H9 (cell line): Measurements from ENCODE around the gene HEPHL1. TPM values are rescaled to one million over a fixed set of nuclear protein-coding genes. Genes with fewer than 3 reads are reported as not detected.

Source experiments
- DNase-seq: peaks from one replicate; pipeline ENCODE4 v3.0.0-alpha.2; 2017
- H2AFZ ChIP-seq: one replicate; pipeline ENCODE4 v1.6.1; 2013; ENCODE audit warnings: mild to moderate bottlenecking, low read length, control low read depth, moderate library complexity
- H2AK5ac ChIP-seq: 2 replicates; pipeline ENCODE4 v1.6.1; 2013; ENCODE audit warnings: low read length, control low read depth, mixed read lengths; ENCODE audit not compliant: insufficient read length
- H2BK120ac ChIP-seq: one replicate; pipeline ENCODE4 v1.6.1; 2013; ENCODE audit warnings: low read depth, mild to moderate bottlenecking, low read length, control low read depth, inconsistent platforms; ENCODE audit not compliant: poor library complexity, severe bottlenecking
- H2BK12ac ChIP-seq: 2 replicates; pipeline ENCODE4 v1.6.1; 2013; ENCODE audit warnings: low read length, control low read depth, mixed read lengths, low read depth; ENCODE audit not compliant: insufficient read length
- H2BK15ac ChIP-seq: 2 replicates; pipeline ENCODE4 v1.6.1; 2013; ENCODE audit warnings: low read depth, low read length, control low read depth
- H2BK20ac ChIP-seq: one replicate; pipeline ENCODE4 v1.6.1; 2013; ENCODE audit warnings: low read depth, mild to moderate bottlenecking, low read length, control low read depth, inconsistent platforms; ENCODE audit not compliant: poor library complexity, severe bottlenecking
- H2BK5ac ChIP-seq: 2 replicates; pipeline ENCODE4 v1.6.1; 2013; ENCODE audit warnings: low read length, control low read depth, mixed read lengths; ENCODE audit not compliant: insufficient read length
- H3K14ac ChIP-seq: 2 replicates; pipeline ENCODE4 v1.6.1; 2013; ENCODE audit warnings: low read length, control low read depth; ENCODE audit not compliant: insufficient read depth
- H3K18ac ChIP-seq: 2 replicates; pipeline ENCODE4 v1.6.1; 2013; ENCODE audit warnings: low read depth, mild to moderate bottlenecking, mixed read lengths, low read length, control low read depth; ENCODE audit not compliant: insufficient read length
- H3K23ac ChIP-seq: 2 replicates; pipeline ENCODE4 v1.6.1; 2013; ENCODE audit warnings: low read length, control low read depth, mixed read lengths, low read depth; ENCODE audit not compliant: insufficient read length
- H3K23me2 ChIP-seq: 2 replicates; pipeline ENCODE4 v1.6.1; 2013; ENCODE audit warnings: low read depth, mild to moderate bottlenecking, mixed read lengths, low read length, control low read depth; ENCODE audit not compliant: insufficient read length, poor library complexity, severe bottlenecking
- H3K27ac ChIP-seq: 2 replicates; pipeline ENCODE4 v1.5.1; 2013; ENCODE audit warnings: low read length, control low read depth, mixed read lengths, low read depth; ENCODE audit not compliant: insufficient read length
- H3K27me3 ChIP-seq: 2 replicates; pipeline ENCODE4 v1.6.1; 2013; ENCODE audit warnings: low read length, control low read depth, inconsistent platforms; ENCODE audit not compliant: insufficient read depth
- H3K4ac ChIP-seq: 2 replicates; pipeline ENCODE4 v1.6.1; 2013; ENCODE audit warnings: low read depth, mild to moderate bottlenecking, control low read depth, inconsistent platforms, low read length, moderate library complexity
- H3K4me1 ChIP-seq: 2 replicates; pipeline ENCODE4 v1.6.1; 2013; ENCODE audit warnings: low read length, control low read depth, inconsistent platforms; ENCODE audit not compliant: insufficient read depth
- H3K4me2 ChIP-seq: 2 replicates; pipeline ENCODE4 v1.6.1; 2013; ENCODE audit warnings: low read length, control low read depth, mixed read lengths; ENCODE audit not compliant: insufficient read length, insufficient read depth
- H3K56ac ChIP-seq: 2 replicates; pipeline ENCODE4 v1.6.1; 2013; ENCODE audit warnings: low read depth, mild to moderate bottlenecking, mixed read lengths, low read length, control low read depth; ENCODE audit not compliant: insufficient read length
- H3K79me1 ChIP-seq: 2 replicates; pipeline ENCODE4 v1.6.1; 2013; ENCODE audit warnings: low read depth, mild to moderate bottlenecking, moderate library complexity, low read length, control low read depth, inconsistent platforms; ENCODE audit not compliant: insufficient read depth, poor library complexity, severe bottlenecking
- H3K79me2 ChIP-seq: 2 replicates; pipeline ENCODE4 v1.6.1; 2013; ENCODE audit warnings: low read length, control low read depth, inconsistent platforms; ENCODE audit not compliant: insufficient read depth
- H3K9ac ChIP-seq: 2 replicates; pipeline ENCODE4 v1.6.1; 2013; ENCODE audit warnings: low read length, control low read depth, mixed read lengths; ENCODE audit not compliant: insufficient read length; ENCODE audit errors: extremely low read depth
- H3K9me3 ChIP-seq: one replicate; pipeline ENCODE4 v1.6.1; 2013; ENCODE audit warnings: low read depth, low read length, inconsistent platforms; ENCODE audit not compliant: control insufficient read depth
- H3T11ph ChIP-seq: one replicate; pipeline ENCODE4 v1.6.1; 2013; ENCODE audit warnings: mild to moderate bottlenecking, low read length, control low read depth, inconsistent platforms
- H4K20me1 ChIP-seq: one replicate; pipeline ENCODE4 v1.6.1; 2013; ENCODE audit not compliant: control insufficient read depth, insufficient read length, insufficient read depth
- H4K5ac ChIP-seq: 2 replicates; pipeline ENCODE4 v1.6.1; 2013; ENCODE audit warnings: low read depth, mild to moderate bottlenecking, mixed read lengths, low read length, control low read depth; ENCODE audit not compliant: insufficient read length
- H4K8ac ChIP-seq: replicated peaks from 2 replicates; pipeline ENCODE4 v1.6.1; 2013; ENCODE audit warnings: low read length, control low read depth, mixed read lengths, low read depth; ENCODE audit not compliant: insufficient read length
- H4K91ac ChIP-seq: 2 replicates; pipeline ENCODE4 v1.6.1; 2013; ENCODE audit warnings: low read depth, mild to moderate bottlenecking, moderate library complexity, mixed read lengths, low read length, control low read depth; ENCODE audit not compliant: insufficient read length
- H3K27ac Mint-ChIP-seq, 3 experiments: 2 replicates in 2 of 3; 3 replicates in 1 of 3; pipeline ENCODE4 v1.8.0; 2020 to 2021; ENCODE audit warnings: mixed read lengths in 3 of 3, mild to moderate bottlenecking in 1 of 3, moderate library complexity in 1 of 3
- H3K27me3 Mint-ChIP-seq: 2 replicates; pipeline ENCODE4 v1.8.0; 2021; ENCODE audit warnings: low read depth, mild to moderate bottlenecking, moderate library complexity, mixed read lengths
- H3K36me3 Mint-ChIP-seq, 3 experiments: 2 replicates in 2 of 3; 3 replicates in 1 of 3; pipeline ENCODE4 v1.8.0; 2020 to 2021; ENCODE audit warnings: low read depth in 3 of 3, mixed read lengths in 3 of 3; ENCODE audit not compliant: insufficient read depth in 1 of 3
- H3K4me1 Mint-ChIP-seq, 2 experiments: 2 replicates each; pipeline ENCODE4 v1.8.0; 2020; ENCODE audit warnings: mixed read lengths in 2 of 2
- H3K4me3 Mint-ChIP-seq, 2 experiments: 2 replicates in 1 of 2; 3 replicates in 1 of 2; pipeline ENCODE4 v1.8.0; 2020 to 2021; ENCODE audit warnings: mild to moderate bottlenecking in 2 of 2, mixed read lengths in 2 of 2, moderate library complexity in 1 of 2
- H3K9me3 Mint-ChIP-seq, 2 experiments: 2 replicates in 1 of 2; 3 replicates in 1 of 2; pipeline ENCODE4 v1.8.0; 2020; ENCODE audit warnings: mild to moderate bottlenecking in 2 of 2, mixed read lengths in 2 of 2, moderate library complexity in 1 of 2
- WGBS: extraction: QIAGEN DNeasy Blood & Tissue Kit; methylation state at CpG from one replicate; pipeline ENCODE4 v1.1.7; 2013; ENCODE audit warnings: missing lambda C conversion rate, low lambda C conversion rate, mixed read lengths; ENCODE audit not compliant: insufficient read length; ENCODE audit errors: extremely low coverage; 5-methylcytosine and 5-hydroxymethylcytosine counted together
- total RNA-seq: library from RNA; stranded (reverse); gene quantifications from 2 replicates; pipeline ENCODE4 v1.2.1, GENCODE V29; 2021
- TF ChIP-seq, protein P1 (sequence below): fragments of 200-600 bp; sonication (generic); conservative IDR thresholded peaks from 3 replicates; pipeline ENCODE4 v1.8.0; 2021; ENCODE audit warnings: antibody characterized with exemption, mild to moderate bottlenecking

Gene HEPHL1
- total RNA-seq, 1 experiment from 2014 or later: not detected

DNA sequence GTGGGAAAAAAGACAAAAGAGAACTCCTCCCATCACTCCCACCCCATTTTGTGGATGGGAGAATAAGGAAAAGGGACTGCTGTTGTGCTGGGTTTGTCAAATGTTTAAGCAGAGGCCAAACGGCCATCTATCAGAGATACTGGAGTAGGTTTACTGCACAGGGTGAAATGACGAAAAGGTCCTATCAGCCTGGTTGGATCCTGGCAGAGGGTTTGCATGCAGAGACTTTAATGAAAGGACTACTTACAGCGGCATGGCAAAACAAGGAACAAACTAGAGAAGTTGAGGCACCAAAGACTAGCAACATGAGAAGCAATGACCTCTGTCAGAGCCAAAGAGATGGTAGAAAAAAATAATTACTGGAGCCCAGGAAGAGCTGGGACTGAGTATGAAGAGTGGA, 32.2 kb upstream of the HEPHL1 start:
- H3K23ac ChIP-seq: no peak overlapping the region
- H3K56ac ChIP-seq: no peak overlapping the region
- H3K79me1 ChIP-seq: no peaks in the 10 kb centered on the region
- Mint-ChIP-seq H3K27me3 (peaks cover 1% of the 10 kb centered on the region; the same call in 1 of the 2 replicates), H3K4me3 (no peak overlapping the region), H3K4me1 (peaks cover 2 to 5% of the 10 kb centered on the region in 2 experiments; a peak in 2 of 4 replicates), H3K9me3 (peaks cover 6 to 10% of the 10 kb centered on the region in 2 experiments; a peak in 3 of 5 replicates), H3K36me3 (peaks cover 0 to 6% (median 0%) of the 10 kb centered on the region in 3 experiments; a peak in 2 of 7 replicates), H3K27ac (no peak overlapping the region; a peak in 1 of 7 replicates)
- H2BK12ac ChIP-seq: no peak overlapping the region
- no peak overlapping the region for H2BK15ac ChIP-seq
- H3K4me1 ChIP-seq: no peaks in the 10 kb centered on the region
- no peaks in the 10 kb centered on the region for H3K27me3 ChIP-seq
- H4K91ac ChIP-seq: no peak overlapping the region
- no peaks in the 10 kb centered on the region for H3K79me2 ChIP-seq
- no peaks in the 10 kb centered on the region for H3K23me2 ChIP-seq
- H2BK20ac ChIP-seq: no peak overlapping the region
- H4K5ac ChIP-seq: no peak overlapping the region
- H3K4ac ChIP-seq: no peak overlapping the region
- no peak overlapping the region for H3T11ph ChIP-seq
- no peak overlapping the region for H2AK5ac ChIP-seq
- no peak for DNase-seq
- no peak overlapping the region for H3K4me2 ChIP-seq
- no peak overlapping the region for H3K9ac ChIP-seq
- H4K8ac ChIP-seq: no peak overlapping the region
- no peaks in the 10 kb centered on the region for H4K20me1 ChIP-seq
- no peaks in the 10 kb centered on the region for H3K9me3 ChIP-seq
- H3K14ac ChIP-seq: no peak overlapping the region
- no peak overlapping the region for H2BK5ac ChIP-seq
- no CpG with 5 or more reads among the region's 3 CpGs for WGBS
- no peak overlapping the region for H2BK120ac ChIP-seq
- H3K18ac ChIP-seq: no peak overlapping the region
- H2AFZ ChIP-seq: no peak overlapping the region
- no peak overlapping the region for H3K27ac ChIP-seq
- TF ChIP-seq, protein P1, sequence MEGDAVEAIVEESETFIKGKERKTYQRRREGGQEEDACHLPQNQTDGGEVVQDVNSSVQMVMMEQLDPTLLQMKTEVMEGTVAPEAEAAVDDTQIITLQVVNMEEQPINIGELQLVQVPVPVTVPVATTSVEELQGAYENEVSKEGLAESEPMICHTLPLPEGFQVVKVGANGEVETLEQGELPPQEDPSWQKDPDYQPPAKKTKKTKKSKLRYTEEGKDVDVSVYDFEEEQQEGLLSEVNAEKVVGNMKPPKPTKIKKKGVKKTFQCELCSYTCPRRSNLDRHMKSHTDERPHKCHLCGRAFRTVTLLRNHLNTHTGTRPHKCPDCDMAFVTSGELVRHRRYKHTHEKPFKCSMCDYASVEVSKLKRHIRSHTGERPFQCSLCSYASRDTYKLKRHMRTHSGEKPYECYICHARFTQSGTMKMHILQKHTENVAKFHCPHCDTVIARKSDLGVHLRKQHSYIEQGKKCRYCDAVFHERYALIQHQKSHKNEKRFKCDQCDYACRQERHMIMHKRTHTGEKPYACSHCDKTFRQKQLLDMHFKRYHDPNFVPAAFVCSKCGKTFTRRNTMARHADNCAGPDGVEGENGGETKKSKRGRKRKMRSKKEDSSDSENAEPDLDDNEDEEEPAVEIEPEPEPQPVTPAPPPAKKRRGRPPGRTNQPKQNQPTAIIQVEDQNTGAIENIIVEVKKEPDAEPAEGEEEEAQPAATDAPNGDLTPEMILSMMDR: no peak
